Ramos (cell line): ENCODE measurements around the gene KIF6.

Experiments used
- in situ Hi-C: fragments of 300-500 bp; cut with MboI; formaldehyde crosslinking; loops from one replicate; pipeline ENCODE4 v1.14.3; 2022; ENCODE audit warnings: low sequenced_read_pairs; ENCODE audit not compliant: unreplicated experiment

KIF6 gene

DNA sequence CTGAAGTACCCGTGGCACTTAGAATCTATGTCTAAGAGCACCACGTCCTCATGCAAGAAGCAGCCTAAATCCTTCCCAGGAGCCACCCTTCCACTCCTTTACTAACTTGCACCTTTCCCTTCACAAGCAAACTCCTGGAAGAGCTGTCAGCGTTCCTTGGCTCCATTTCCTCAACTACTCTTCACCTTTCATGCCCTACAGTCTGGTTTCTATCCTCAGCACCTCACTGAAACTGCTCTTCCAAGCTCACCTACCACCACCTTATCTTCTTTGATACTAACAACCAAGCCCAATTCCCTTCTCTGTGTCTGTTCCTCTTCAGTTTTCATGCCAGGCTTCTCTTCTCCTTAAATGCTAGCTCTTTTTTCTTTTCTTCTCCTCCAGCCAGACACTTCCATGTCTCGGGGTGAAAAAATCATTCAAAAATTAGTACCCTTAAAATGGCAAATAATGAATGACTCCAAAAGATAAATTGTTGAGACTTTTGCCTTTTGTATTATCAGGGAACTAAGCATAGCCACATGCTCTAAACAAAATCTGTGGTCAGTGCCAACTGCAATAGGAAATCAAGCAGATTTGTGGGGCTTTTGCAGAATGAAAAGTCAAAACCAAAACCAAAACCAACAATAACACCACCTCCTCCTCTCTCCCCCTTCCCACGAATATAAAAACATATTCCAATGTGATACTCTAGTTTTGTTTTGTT lies 253.1 kb downstream of the KIF6 start:
- in situ Hi-C loops = no loop called here

DNA sequence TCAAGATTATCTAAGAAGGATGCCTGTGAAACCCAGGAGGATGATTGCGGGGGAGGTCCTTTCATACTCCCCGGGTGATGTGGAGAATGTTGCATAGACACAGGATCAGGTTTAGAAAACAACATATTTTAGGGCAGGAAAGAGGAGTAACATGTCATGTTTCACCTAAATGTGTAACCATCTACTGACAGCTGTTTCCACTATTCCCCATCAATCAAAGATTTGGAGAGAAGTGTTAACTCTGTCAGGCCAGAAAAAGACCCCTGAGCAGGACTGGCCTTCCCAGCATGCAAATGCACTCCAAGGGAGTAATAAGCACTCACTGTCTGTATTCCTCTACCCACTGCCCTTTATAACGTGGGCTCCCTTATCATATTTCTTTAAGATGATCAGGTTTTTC lies 254.7 kb downstream of the KIF6 start:
- in situ Hi-C loops = no loop called here

DNA sequence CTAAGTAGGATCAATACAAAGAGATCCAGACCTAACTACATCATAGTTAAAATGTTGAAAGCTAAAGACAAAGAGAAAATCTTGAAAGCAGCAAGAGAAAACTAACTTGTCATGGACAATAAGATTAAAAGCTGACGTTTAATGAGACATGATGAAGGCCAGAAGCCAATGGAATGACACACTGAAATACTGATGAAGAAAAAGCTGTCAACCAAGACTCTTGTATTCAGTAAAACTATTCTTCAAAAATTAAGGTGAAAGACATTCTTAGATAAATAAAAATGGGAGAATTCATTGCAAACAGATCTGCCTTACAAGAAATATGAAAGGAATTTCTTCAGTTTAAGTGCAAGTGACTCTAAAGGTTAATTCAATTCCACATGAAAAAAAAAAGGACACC lies 256.8 kb downstream of the KIF6 start:
- in situ Hi-C loops = no loop called here

DNA sequence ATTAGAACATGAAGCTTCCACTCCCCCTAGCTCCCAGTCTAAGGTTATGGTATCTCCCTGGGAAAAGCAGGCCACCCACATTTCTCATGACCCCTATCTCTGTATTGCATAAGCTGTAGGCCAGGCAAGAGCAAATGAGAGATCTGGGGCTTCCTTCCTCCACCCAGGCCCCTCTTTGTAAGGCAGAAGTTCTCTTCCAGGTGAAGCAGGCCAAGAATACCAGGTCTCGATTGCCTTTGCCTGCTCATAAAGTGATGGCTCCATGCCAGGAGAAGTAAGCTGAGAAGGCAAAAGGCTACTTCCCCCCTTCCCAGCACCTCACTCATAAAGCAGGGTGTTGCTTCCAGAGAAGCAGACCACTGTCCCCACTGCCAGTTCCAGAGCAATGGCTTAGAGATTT lies 258.6 kb downstream of the KIF6 start:
- in situ Hi-C loops = no loop called here

DNA sequence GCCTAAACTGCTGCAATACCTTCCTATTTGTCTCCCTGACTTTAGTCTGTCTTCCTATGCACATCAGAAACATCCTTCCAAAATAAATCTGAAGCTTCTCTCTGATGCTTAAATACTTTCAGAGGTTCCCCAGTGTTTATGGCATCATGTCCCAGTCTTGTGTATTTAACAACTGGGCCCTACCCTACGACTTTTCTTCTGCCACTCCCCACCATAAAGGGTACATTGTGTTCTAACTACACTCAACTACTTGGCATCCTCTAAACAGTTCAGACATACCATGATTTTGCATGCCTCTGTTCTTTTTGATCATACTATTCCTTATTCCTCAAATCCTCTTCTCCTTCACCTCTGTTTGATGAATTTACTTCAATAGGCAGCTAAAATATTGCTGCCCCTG lies 259.7 kb downstream of the KIF6 start:
- in situ Hi-C loops = no loop called here

DNA sequence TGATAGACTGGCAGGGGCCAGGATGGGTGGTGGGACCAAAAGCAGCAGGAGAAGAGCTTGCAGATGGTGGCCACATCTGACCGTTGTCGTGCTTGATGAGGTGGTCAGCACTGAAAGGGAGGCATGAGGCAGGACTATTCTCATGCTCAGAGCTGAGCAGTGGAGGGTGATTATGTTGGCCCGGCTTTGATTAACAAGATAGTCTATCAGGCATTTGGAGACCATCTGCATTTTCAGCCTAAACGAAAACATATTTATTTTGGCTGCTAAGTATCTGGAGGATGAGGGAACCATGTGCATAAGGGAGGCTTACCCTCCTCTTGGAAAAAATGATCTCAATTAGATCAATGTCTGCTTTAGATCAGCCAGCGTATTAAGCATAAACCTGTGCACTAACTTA lies 261.1 kb downstream of the KIF6 start:
- in situ Hi-C loops = no loop called here

DNA sequence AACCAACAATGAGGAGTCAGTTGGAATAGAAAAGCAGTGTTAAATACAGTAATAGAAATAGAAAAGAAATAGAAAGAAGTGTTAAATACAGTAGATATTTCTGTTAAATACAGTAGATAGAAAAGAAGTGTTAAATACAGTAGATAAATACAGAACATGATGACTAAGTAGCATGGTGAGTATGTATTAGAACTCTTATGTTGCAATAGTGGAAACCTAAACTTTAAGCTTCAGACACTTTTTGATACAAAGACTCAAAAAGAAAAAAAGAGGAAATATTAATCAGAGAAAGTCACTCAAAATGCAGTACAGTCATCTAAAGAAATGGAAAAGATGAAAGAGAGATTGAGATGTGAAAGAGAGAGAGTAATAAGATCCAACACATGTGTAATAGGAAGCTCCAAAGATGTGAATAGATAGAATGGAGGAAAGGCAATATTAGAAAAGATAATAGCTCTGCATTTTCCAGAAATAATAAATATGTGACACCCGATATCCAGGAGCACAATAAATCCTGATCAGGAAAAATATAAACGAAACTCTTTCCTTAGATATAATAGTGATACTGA lies 271.2 kb downstream of the KIF6 start:
- in situ Hi-C loops = no loop called here

DNA sequence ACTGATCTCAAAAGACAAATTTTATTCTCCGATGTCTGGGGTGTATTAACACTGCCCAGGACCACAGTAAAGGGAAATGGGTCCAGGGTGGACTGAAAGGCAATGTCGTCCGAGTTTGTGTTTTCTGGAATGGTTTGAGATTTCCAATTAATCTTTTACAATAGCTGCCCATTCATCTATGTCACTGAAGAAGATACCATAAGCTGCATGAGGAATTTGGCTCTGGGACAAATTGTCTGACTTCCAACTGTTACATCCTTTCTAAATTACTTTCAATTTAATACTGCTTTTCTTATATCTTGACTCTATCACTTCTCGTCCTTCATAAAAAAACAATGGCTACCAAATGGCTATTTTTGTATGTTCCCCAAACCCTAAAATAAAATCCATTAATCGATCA lies 272.0 kb downstream of the KIF6 start:
- in situ Hi-C loops = no loop called here

DNA sequence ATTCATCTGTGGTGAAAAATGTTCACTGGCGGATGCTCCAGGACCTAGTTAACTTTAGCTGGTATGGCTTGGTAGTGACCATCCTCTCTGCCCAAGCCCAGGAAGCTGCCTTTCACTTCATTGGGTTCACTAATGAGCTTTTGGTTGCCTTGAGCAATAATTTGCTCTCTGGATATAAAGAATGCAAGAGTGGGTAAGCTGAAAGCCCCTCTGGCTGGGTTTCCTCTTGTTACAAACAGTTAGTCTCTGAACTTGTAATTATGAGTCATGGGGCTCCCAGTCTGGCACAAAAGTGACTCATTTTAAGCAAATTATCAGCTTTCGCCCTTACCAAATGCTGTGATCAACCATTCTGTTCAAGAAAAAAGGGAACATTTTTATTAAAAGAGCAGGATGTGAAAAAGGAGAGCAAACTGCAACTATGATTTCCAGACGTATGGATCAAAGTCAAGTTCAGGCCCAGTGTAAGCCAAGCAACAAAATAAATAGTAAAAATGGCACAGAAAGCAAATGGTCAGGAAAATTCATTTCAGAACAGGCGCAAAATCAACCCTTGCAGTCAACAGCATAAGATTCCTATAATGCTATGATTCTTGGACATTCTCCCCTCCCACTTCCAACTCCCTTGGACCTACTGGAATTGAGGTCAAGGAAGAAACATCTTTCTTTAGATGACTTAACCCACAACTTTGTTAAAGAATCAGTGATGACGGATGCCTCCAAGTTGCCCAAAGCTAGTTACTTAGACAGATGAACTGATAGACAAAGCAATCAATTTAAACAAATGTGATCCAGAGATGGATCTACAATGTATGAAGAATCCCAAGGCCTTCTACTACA lies 272.7 kb downstream of the KIF6 start:
- in situ Hi-C loops = no loop called here

DNA sequence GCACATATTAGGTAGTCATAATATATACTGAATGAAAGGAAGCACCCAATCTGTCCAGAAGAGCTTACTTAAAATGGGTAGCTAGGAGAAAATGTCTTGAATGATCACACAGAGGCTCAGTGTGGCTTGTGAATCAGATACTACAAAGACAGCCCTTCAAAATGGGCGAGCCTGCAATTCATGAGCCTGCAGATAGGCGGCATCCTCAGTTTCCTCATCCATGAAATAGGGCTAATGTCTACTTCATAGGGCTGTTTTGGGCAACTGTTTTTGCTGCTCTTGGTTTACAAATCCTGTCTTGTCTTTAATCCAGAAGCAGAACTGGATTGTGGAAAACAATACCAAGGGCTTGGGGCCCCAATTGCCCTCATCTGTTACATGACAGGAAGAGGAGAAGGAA lies 273.4 kb downstream of the KIF6 start:
- in situ Hi-C loops = no loop called here

DNA sequence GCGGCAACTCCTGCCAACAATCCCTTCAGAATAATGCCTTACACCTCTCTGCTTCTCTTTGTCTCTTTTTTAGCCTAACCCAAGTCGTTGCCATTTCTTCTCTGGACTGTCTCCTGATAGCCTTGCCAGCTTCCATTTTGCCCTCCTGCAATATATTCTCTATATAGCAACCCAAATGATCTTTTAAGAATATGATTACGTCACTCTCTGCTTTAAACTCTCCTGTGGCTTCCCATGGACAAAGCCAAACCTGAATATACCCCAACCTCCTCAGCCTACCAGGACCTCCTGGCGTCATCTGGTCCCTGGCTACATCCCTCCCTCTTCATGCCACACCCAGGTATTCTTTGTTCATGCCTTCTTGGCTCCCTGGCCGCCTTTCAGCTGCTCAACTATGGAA lies 276.2 kb downstream of the KIF6 start:
- in situ Hi-C loops = no loop called here

DNA sequence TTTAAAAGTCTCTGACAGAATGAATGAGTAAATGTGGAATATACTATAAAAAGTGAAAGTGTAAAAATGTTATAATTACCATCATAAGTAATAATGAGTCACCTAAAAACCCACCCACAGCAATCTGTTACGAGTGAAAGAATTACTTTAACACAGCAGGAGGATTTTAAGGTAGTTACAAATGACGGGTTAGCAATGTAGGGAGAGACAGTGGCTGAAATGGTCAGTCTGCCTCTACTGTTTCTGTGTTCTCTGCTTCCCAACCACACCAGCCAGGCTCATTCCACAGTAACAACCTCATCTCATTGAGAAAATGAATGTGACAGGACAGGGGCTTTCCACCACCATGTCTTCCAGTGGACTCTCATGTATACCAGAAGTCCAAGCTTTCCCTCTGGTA lies 278.3 kb downstream of the KIF6 start:
- in situ Hi-C loops = no loop called here

DNA sequence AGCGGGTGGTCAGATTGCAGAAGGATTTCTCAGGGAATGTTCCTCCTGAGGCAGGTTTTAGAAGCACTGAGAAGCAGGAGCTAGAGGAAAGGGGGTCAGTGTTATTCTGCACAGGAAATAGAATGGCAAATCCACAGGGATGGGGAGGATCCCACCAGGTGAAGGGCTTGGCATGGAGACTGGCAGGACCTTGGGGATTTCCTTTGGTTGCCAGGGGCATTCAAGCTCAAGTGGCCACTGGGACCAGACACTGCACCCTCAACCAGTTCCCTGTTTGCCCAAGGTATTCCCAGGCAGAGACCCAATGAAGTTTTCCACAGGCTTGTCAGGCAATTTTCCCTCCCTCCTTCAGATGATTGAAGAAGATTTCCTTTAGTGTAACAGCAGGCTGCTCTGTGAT lies 279.5 kb downstream of the KIF6 start:
- in situ Hi-C loops = no loop called here

DNA sequence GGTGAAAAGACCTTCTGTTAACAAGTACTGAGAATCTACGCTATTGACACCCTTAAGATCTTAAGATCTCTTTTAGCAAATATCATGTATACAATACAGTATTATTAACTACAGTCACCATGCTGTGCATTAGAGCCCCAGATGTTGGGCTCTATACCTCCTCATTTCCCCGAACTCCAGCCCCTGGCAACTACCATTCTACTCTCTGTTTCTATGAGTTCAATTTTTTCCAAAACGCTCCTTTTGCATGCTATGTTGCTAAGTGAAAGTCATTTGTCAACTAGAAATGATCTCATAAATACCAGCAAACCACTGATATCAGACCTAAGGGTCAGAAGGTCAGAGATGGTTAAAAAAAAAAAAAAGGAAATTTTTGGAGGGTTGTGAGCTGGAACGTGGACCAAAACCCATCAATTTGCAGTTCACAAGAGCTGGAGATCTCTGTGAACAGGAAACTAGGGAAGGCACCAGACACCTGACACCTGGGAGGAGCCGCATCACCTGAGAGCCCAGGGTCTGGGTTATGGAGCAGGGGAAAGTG lies 280.7 kb downstream of the KIF6 start:
- in situ Hi-C loops = no loop called here

DNA sequence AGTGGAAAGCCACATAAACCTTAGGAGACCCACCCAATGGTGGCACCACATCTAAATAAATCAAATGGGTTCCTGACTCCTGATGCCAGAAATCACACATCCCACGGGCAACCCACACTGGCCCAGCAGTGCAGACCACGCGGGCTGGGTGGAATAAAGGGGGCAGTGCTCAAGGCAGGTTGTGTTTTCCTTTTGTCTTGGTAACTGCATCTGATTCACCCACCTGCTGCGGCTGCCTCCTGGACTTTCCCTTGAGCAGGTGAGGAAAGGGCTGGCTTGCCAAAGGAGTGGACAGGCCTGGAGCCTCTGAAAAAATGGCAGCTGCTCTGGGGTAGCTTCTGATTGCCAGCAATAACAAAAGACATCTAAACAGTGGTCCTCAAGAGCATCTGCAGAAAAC lies 283.2 kb downstream of the KIF6 start:
- in situ Hi-C loops = no loop called here

DNA sequence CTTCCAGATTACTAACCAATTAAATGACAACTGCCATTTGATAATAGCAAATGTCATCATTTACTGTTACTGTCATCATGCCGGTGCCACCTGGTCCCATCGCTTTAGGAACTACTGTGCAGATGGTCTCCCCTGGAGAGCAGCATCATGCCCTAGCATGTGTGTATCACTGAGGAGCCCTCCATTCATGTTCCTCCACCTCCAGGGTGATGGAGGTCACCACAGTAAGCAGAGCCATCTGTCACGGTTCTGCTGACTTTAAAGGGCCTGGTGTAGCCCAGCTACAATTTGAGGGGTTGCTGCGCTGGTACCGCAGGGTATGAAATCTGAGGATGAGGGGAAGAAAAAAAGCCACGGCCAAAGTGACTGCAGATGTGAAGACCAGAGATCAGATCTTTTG lies 283.9 kb downstream of the KIF6 start:
- in situ Hi-C loops = no loop called here

DNA sequence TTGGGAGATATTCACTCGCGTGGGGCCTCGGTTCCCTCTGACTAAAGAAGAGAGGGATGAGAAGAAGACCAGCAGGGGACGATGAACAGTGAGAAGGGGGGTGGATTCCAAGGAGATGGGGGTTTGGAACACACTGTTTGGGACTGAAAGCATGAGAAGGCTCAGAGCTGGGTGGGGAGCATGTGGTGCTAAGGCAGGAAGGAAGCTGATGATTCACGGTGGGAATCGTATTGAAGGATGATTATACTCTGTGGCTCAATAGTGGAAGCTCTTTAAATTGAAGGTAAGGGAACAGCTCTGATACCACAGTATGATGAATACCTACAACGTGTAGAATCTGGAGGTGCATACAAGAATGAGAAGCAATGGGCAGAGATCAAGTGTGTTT lies 285.2 kb downstream of the KIF6 start:
- in situ Hi-C loops = no loop called here

DNA sequence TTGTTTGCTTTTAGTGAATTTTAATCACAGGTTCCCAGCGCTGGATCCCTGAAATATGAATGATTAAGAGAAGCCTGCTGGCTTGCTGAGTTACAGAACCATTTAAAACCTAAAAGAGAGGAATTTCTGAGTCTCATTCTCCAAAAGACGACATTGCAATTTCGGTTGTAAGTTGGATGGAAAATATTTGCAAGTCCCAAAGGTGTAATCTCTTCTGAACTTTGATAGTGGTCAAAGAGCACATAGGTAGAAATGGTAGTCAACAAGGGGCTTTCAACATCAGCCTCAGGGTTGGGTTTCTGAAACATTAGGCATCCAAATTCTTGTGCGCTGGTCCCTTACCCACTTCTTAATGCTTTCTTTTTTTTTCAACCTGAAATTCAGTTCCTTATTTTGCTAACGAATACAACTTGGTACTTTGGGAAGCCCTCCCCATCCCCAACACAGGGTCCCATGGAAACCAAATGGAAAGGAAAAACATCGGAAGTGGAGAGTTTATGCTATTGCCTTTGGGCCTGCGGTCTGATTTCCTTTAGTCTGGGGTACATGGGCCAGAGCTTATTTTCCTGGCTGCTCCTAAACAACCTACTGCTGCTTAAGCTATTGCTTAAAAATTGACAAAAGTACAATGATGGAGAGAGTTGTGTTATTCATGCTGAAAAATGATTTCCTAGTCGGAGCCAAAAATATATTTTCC lies 285.7 kb downstream of the KIF6 start:
- in situ Hi-C loops = no loop called here

DNA sequence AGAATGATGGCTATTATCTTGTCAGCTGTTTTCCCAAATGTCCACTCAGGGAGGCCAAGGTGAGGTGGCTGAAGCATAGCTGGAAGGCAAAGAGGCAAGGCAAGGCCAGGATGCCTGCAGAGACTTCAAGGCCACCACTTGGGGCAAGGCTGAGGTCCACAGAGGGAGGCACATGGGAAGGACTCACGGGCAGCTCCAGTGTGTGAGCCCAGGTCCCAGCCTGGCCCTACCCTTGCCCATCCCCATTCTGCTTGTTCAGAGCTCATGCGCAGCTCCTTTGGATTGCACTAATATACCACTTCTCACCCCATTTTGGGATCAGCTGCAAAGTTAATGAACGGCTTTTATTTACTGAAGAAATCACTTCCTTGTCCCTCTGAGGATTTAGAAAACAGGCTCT lies 291.6 kb downstream of the KIF6 start:
- in situ Hi-C loops = no loop called here

DNA sequence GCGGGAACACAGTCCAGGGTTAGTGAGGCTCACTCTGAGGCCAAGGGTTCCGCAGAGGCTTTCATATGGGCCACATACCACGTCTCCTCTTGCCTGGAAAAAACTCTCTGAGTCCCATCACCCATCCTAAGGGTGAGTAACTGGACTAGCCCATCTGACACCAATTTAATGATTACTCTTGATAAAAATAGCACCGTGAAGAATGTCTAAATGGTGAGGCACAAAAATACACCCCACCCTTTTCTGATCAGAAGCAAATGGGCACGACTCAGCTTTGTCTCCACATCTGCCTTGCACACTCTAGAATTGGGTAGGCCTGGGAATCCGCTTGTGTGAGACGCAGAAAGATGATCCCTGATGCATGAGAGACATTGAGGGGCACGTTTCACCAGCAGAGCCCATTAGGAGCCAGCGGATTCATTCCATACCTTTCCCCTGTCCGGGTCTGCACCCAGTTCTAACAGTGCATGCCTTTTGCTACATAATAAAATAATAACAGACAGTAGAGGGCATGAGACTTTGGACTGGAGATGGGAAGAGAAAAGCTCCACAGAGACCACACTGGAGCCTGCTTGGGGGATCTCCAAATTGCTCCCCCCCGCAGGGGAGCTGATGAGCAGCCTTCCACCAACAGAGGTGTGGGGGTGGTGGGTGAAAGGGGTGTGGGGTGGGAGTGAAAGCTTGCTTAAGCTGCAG lies 292.7 kb downstream of the KIF6 start:
- in situ Hi-C loops = no loop called here
